ENCODE measurements around the gene OR5K4. TPM values are rescaled to one million over a fixed set of nuclear protein-coding genes. Genes with fewer than 3 reads are reported as not detected.
"Not testable (repeated sequence)": the region's sequence is repeated elsewhere in the genome, so short reads cannot be mapped to it uniquely, and the experiment has no call there.

OR5K4 gene
- polyA plus RNA-seq, 3 donors, result not detected

DNA sequence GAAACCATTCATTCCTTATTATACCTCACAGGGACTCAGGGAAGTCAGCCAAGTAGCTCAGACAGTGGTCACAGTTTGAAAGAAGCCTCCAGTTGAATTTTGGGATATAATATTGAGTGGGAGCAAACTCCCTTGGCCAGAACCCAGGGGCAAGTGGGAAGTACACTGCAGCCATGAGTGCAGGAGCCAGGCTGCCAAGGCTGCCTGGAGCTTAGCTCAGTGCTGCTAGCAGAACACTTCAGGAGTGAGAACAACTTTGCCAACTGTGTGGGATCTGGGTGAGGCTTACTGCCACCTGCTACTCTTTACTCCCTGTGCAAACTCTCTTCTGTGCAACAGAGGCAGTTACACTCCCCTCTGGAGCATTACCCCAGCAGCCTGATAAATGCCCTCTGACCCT, 41.4 kb downstream of the OR5K4 start:
- Histone ChIP-seq H3K9me3 (replicated peaks in 1 of 2; ENCODE audit: control insufficient read depth in 1 of 2, insufficient read depth in 1 of 2, low read length in 2 of 2) (peaks cover 5% of the 10 kb centered on the region in 2 donors), H3K79me2 (ENCODE audit: insufficient read depth, low read length) (no peaks in the 10 kb centered on the region), H4K20me1 (ENCODE audit: insufficient read depth, low read length) (no peaks in the 10 kb centered on the region), H3K4me3 (replicated peaks in 1 of 3; ENCODE audit: low read depth in 2 of 3, low read length in 3 of 3) (no peak overlapping the region), H3K36me3 (replicated peaks in 1 of 2; ENCODE audit: control insufficient read depth in 1 of 2, insufficient read depth in 2 of 2, low read length in 2 of 2) (no peaks in the 10 kb centered on the region), H2AFZ (ENCODE audit: insufficient read depth, low read depth, low read length, poor library complexity, severe bottlenecking) (no peak overlapping the region), H3K9ac (ENCODE audit: insufficient read depth, low read length, poor library complexity, severe bottlenecking) (no peak overlapping the region), H3K4me2 (replicated peaks; ENCODE audit: extremely low read depth, low read length, poor library complexity, severe bottlenecking) (no peak overlapping the region), H3K27ac (ENCODE audit: low read depth in 1 of 2, low read length in 2 of 2) (no peak overlapping the region), H3K27me3 (ENCODE audit: control insufficient read depth in 2 of 2, insufficient read depth in 2 of 2, low read length in 2 of 2) (no peaks in the 10 kb centered on the region), H3K4me1 (ENCODE audit: control insufficient read depth in 1 of 2, insufficient read depth in 2 of 2, low read length in 2 of 2) (no peaks in the 10 kb centered on the region)
- no peaks in the 10 kb centered on the region for H3K36me3 Mint-ChIP-seq
- TF ChIP-seq, protein P1, sequence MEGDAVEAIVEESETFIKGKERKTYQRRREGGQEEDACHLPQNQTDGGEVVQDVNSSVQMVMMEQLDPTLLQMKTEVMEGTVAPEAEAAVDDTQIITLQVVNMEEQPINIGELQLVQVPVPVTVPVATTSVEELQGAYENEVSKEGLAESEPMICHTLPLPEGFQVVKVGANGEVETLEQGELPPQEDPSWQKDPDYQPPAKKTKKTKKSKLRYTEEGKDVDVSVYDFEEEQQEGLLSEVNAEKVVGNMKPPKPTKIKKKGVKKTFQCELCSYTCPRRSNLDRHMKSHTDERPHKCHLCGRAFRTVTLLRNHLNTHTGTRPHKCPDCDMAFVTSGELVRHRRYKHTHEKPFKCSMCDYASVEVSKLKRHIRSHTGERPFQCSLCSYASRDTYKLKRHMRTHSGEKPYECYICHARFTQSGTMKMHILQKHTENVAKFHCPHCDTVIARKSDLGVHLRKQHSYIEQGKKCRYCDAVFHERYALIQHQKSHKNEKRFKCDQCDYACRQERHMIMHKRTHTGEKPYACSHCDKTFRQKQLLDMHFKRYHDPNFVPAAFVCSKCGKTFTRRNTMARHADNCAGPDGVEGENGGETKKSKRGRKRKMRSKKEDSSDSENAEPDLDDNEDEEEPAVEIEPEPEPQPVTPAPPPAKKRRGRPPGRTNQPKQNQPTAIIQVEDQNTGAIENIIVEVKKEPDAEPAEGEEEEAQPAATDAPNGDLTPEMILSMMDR (IDR thresholded peaks at IDR 0.05), result no peak
- no peak for DNase-seq
- H3K4me1 Mint-ChIP-seq, result no peaks in the 10 kb centered on the region
- H3K4me3 Mint-ChIP-seq, result no peak overlapping the region
- peaks cover 0 to 17% (median 3%) of the 10 kb centered on the region in 7 donors for H3K9me3 Mint-ChIP-seq
- no peak overlapping the region for H3K27ac Mint-ChIP-seq
- no peaks in the 10 kb centered on the region for H3K27me3 Mint-ChIP-seq (ENCODE audit: low read depth in 3 of 3)
- intact Hi-C loops (cut with micrococcal nuclease), result no loop called here

DNA sequence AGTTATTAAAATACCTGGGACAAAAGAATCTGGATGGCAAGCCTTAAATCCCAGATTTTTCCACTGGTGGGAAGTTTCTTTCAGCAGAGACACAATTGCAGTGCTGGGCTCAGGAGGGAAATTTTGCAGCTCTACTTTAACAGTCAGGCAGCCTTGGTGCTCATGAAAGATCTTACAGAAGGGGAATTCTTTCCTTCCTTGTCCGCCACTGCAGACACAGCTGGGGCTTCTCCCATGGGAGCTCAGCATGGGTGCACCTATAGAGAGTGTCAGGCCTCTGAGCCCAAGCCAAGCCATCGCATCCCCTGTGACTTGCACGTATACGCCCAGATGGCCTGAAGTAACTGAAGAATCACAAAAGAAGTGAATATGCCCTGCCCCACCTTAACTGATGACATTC, 42.8 kb downstream of the OR5K4 start:
- H3K27me3 ChIP-seq (ENCODE audit: control insufficient read depth in 2 of 2, insufficient read depth in 2 of 2, low read length in 2 of 2); DNase-seq; intact Hi-C loops (cut with micrococcal nuclease); H3K79me2 ChIP-seq (ENCODE audit: insufficient read depth, low read length); H3K4me2 ChIP-seq (replicated peaks; ENCODE audit: extremely low read depth, low read length, poor library complexity, severe bottlenecking); H3K4me3 Mint-ChIP-seq; H3K4me1 ChIP-seq (ENCODE audit: control insufficient read depth in 1 of 2, insufficient read depth in 2 of 2, low read length in 2 of 2); H3K27me3 Mint-ChIP-seq (ENCODE audit: low read depth in 3 of 3); H3K27ac ChIP-seq (ENCODE audit: low read depth in 1 of 2, low read length in 2 of 2); H3K9me3 ChIP-seq (replicated peaks in 1 of 2; ENCODE audit: control insufficient read depth in 1 of 2, insufficient read depth in 1 of 2, low read length in 2 of 2); H3K4me3 ChIP-seq (replicated peaks in 1 of 3; ENCODE audit: low read depth in 2 of 3, low read length in 3 of 3); H3K9ac ChIP-seq (ENCODE audit: insufficient read depth, low read length, poor library complexity, severe bottlenecking); H3K36me3 Mint-ChIP-seq; H3K4me1 Mint-ChIP-seq; H3K27ac Mint-ChIP-seq; H2AFZ ChIP-seq (ENCODE audit: insufficient read depth, low read depth, low read length, poor library complexity, severe bottlenecking); H3K36me3 ChIP-seq (replicated peaks in 1 of 2; ENCODE audit: control insufficient read depth in 1 of 2, insufficient read depth in 2 of 2, low read length in 2 of 2); H4K20me1 ChIP-seq (ENCODE audit: insufficient read depth, low read length): not testable (repeated sequence)
- peaks cover 2 to 17% (median 4%) of the 10 kb centered on the region in 7 donors for H3K9me3 Mint-ChIP-seq
- no CpG with 5 or more reads among the region's 4 CpGs for WGBS (ENCODE audit: insufficient coverage)

Measured in CD14-positive monocyte (primary cell).